Measurements from ENCODE around the gene OVOL2. TPM values are rescaled to one million over a fixed set of nuclear protein-coding genes. Genes with fewer than 3 reads are reported as not detected.

OVOL2 gene
- polyA plus RNA-seq, 1 of the 3 experiments (the other 2 are of a cell fraction) = not detected

- no peak for DNase-seq
- H3F3A ChIP-seq (replicated peaks; ENCODE audit: insufficient read depth) = peaks cover 3% of the 10 kb centered on the region
- 94% methylated on average over 6 of the region's 6 CpGs for WGBS (ENCODE audit: low lambda C conversion rate)
- TF ChIP-seq TCF12 (IDR thresholded peaks at IDR 0.05) (no peak), RXRA (IDR thresholded peaks at IDR 0.05; ENCODE audit: borderline replicate concordance, low read depth) (no peak), CHD2 (IDR thresholded peaks at IDR 0.05; ENCODE audit: low read length, partially characterized antibody) (no peak), TEAD4 (IDR thresholded peaks at IDR 0.05; ENCODE audit: borderline replicate concordance, insufficient read depth) (no peak), GATA2 (CRISPR knock-in tag; IDR thresholded peaks at IDR 0.05) (no peak)
- no peak overlapping the region for H3K9ac ChIP-seq
- ChIA-PET POLR2A (interaction anchor here (0.7 kb wide), 1 partner anchor 313 kb away, joined by 4 read pairs; no protein-coding TSS in a partner anchor), CTCF (no interaction called here)
- no peaks in the 10 kb centered on the region for H4K20me1 ChIP-seq (ENCODE audit: insufficient read depth)
- no peak overlapping the region for H3K4me2 ChIP-seq
- no peak overlapping the region for H3K27ac ChIP-seq (ENCODE audit: low read depth in 2 of 2, low read length in 1 of 2)
- no peaks in the 10 kb centered on the region for H3K27me3 ChIP-seq (ENCODE audit: insufficient read depth)
- H3K36me3 ChIP-seq (replicated peaks in 1 of 2; ENCODE audit: control insufficient read depth in 1 of 2, insufficient read depth in 2 of 2, low read length in 1 of 2) = peaks cover 5 to 14% of the 10 kb centered on the region in 2 experiments
- H3K4me1 ChIP-seq (ENCODE audit: control insufficient read depth in 1 of 2, insufficient read depth in 2 of 2, low read depth in 1 of 2, low read length in 1 of 2) = peaks cover 0 to 4% of the 10 kb centered on the region in 2 experiments; a peak in 1 of 4 replicates
- no peaks in the 10 kb centered on the region for H3K9me2 ChIP-seq
- no peak overlapping the region for H2AFZ ChIP-seq (ENCODE audit: low read depth)
- H3K4me3 ChIP-seq (ENCODE audit: low read depth in 2 of 2, low read length in 1 of 2) = no peak overlapping the region
- peaks cover 13% of the 10 kb centered on the region; the same call in 1 of the 2 replicates for H3K79me2 ChIP-seq (ENCODE audit: insufficient read depth)
- H3K9me3 ChIP-seq = no peaks in the 10 kb centered on the region
These were observed 65.5 kb downstream of the OVOL2 start for GRCh38 chr20:17992224-17992637.

GRCh38 chr20:17990278-17990972 lies 67.3 kb downstream of the OVOL2 start:
- WGBS (ENCODE audit: low lambda C conversion rate) = 92% methylated on average over 9 of the region's 10 CpGs
- CTCF ChIA-PET = interaction anchor here (1.0 to 1.3 kb wide), 5 partner anchors 20 to 453 kb away, joined by 3 read pairs; no protein-coding TSS in a partner anchor
- Histone ChIP-seq H3K27me3 (ENCODE audit: insufficient read depth) (no peaks in the 10 kb centered on the region), H3K4me1 (ENCODE audit: control insufficient read depth in 1 of 2, insufficient read depth in 2 of 2, low read depth in 1 of 2, low read length in 1 of 2) (no peaks in the 10 kb centered on the region), H3K79me2 (ENCODE audit: insufficient read depth) (peaks cover 27% of the 10 kb centered on the region; the same call in 1 of the 2 replicates), H3K4me2 (no peak overlapping the region), H3K9me3 (no peaks in the 10 kb centered on the region), H3F3A (replicated peaks; ENCODE audit: insufficient read depth) (peaks cover 3% of the 10 kb centered on the region), H3K36me3 (replicated peaks in 1 of 2; ENCODE audit: control insufficient read depth in 1 of 2, insufficient read depth in 2 of 2, low read length in 1 of 2) (peaks cover 5 to 16% of the 10 kb centered on the region in 2 experiments), H3K9me2 (no peaks in the 10 kb centered on the region), H3K9ac (no peak overlapping the region), H3K4me3 (ENCODE audit: low read depth in 2 of 2, low read length in 1 of 2) (no peak overlapping the region), H3K27ac (ENCODE audit: low read depth in 2 of 2, low read length in 1 of 2) (no peak overlapping the region), H2AFZ (ENCODE audit: low read depth) (no peak overlapping the region), H4K20me1 (ENCODE audit: insufficient read depth) (no peaks in the 10 kb centered on the region)
- POLR2A ChIA-PET = interaction anchor here (0.6 kb wide), 1 partner anchor 92 kb away, joined by 4 read pairs; no protein-coding TSS in a partner anchor
- no peak for DNase-seq
- TF ChIP-seq, protein P1, sequence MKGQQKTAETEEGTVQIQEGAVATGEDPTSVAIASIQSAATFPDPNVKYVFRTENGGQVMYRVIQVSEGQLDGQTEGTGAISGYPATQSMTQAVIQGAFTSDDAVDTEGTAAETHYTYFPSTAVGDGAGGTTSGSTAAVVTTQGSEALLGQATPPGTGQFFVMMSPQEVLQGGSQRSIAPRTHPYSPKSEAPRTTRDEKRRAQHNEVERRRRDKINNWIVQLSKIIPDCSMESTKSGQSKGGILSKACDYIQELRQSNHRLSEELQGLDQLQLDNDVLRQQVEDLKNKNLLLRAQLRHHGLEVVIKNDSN (IDR thresholded peaks at IDR 0.05; ENCODE audit: borderline replicate concordance, low read depth) = no peak
- TF ChIP-seq ZBTB33 (IDR thresholded peaks at IDR 0.05; ENCODE audit: borderline replicate concordance, low read depth) (no peak), RFX5 (IDR thresholded peaks at IDR 0.05; ENCODE audit: low read length) (no peak), YY1 (IDR thresholded peaks at IDR 0.05; ENCODE audit: low read depth) (no peak), SMC3 (IDR thresholded peaks at IDR 0.05; ENCODE audit: low read depth, low read length) (no peak), RAD21 (IDR thresholded peaks at IDR 0.05; ENCODE audit: low read length) (no peak), NRF1 (IDR thresholded peaks at IDR 0.05; ENCODE audit: low read depth, low read length) (no peak), RCOR1 (IDR thresholded peaks at IDR 0.05; ENCODE audit: low read length) (no peak), MEF2A (IDR thresholded peaks at IDR 0.05; ENCODE audit: borderline replicate concordance, low read depth) (no peak), RXRA (IDR thresholded peaks at IDR 0.05; ENCODE audit: borderline replicate concordance, low read depth) (no peak), GABPA (IDR thresholded peaks at IDR 0.05; ENCODE audit: low read depth) (no peak), EZH2phosphoT487 (IDR thresholded peaks at IDR 0.05; ENCODE audit: borderline replicate concordance, low read depth) (no peak), JUND (IDR thresholded peaks at IDR 0.05) (no peak), MAX (IDR thresholded peaks at IDR 0.05; ENCODE audit: low read depth) (no peak)
- TF ChIP-seq, protein P2, sequence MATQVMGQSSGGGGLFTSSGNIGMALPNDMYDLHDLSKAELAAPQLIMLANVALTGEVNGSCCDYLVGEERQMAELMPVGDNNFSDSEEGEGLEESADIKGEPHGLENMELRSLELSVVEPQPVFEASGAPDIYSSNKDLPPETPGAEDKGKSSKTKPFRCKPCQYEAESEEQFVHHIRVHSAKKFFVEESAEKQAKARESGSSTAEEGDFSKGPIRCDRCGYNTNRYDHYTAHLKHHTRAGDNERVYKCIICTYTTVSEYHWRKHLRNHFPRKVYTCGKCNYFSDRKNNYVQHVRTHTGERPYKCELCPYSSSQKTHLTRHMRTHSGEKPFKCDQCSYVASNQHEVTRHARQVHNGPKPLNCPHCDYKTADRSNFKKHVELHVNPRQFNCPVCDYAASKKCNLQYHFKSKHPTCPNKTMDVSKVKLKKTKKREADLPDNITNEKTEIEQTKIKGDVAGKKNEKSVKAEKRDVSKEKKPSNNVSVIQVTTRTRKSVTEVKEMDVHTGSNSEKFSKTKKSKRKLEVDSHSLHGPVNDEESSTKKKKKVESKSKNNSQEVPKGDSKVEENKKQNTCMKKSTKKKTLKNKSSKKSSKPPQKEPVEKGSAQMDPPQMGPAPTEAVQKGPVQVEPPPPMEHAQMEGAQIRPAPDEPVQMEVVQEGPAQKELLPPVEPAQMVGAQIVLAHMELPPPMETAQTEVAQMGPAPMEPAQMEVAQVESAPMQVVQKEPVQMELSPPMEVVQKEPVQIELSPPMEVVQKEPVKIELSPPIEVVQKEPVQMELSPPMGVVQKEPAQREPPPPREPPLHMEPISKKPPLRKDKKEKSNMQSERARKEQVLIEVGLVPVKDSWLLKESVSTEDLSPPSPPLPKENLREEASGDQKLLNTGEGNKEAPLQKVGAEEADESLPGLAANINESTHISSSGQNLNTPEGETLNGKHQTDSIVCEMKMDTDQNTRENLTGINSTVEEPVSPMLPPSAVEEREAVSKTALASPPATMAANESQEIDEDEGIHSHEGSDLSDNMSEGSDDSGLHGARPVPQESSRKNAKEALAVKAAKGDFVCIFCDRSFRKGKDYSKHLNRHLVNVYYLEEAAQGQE (IDR thresholded peaks at IDR 0.05; ENCODE audit: low read depth, low read length) = no peak
- TF ChIP-seq, protein P3, sequence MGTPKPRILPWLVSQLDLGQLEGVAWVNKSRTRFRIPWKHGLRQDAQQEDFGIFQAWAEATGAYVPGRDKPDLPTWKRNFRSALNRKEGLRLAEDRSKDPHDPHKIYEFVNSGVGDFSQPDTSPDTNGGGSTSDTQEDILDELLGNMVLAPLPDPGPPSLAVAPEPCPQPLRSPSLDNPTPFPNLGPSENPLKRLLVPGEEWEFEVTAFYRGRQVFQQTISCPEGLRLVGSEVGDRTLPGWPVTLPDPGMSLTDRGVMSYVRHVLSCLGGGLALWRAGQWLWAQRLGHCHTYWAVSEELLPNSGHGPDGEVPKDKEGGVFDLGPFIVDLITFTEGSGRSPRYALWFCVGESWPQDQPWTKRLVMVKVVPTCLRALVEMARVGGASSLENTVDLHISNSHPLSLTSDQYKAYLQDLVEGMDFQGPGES (IDR thresholded peaks at IDR 0.05; ENCODE audit: low read depth, low read length) = no peak
